ENCODE results near the gene FOXP2. TPM values are rescaled to one million over a fixed set of nuclear protein-coding genes. Genes with fewer than 3 reads are reported as not detected.

The FOXP2 gene
- total and polyA plus RNA-seq, 10 of the 15 experiments (the other 5 are each of a cell fraction or from before 2014, with no cell fraction given) = 0.99 to 2.5 (median 1.8) TPM

DNA sequence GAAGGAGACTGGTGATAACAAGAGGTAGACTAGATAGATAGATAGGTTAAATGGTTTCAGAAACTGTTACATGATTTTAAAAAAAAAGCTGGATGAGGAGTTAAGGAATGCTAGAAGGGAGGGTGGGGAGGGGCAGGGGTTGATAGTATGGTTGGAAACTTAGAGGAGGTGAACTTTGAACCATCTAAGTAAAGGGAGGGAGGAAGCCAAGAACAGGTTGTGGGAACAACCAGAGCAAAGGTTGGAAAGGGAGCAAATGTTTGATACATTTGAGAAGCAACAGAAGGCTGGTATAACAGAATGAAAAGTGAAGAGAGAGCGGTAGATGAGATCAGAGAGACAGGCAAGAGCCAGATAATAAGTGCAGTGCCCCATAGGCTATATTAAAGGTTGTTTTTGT is 224.8 kb downstream of the FOXP2 start:
- DNase-seq (ENCODE audit: low read depth, low spot score) (no peak), ATAC-seq (peak; percentile 44), FAIRE-seq (no peak)
- no peaks in the 10 kb centered on the region for H3K27me3 ChIP-seq (replicated peaks in 1 of 2; ENCODE audit: control insufficient read depth in 2 of 2, insufficient read depth in 2 of 2, low read length in 1 of 2)
- TF ChIP-seq MYB (IDR thresholded peaks at IDR 0.05; ENCODE audit: borderline replicate concordance, low read depth, low read length) (no peak), MEF2B (IDR thresholded peaks at IDR 0.05; ENCODE audit: partially characterized antibody, poor library complexity, severe bottlenecking) (no peak)
- ChIA-PET SMC1A (ENCODE audit: uncharacterized antibody, unreplicated experiment) (no interaction called here), POLR2A (no interaction called here), RAD21 (ENCODE audit: unreplicated experiment) (interaction anchor here (0.7 to 1.8 kb wide), 2 partner anchors 8 to 22 kb away, joined by 3 to 5 read pairs; no protein-coding TSS in a partner anchor), CTCF (no interaction called here)
- H4K20me1 ChIP-seq (ENCODE audit: control insufficient read depth, insufficient read depth) = no peaks in the 10 kb centered on the region
- in situ Hi-C loops (cut with MboI) = no loop called here
- no peaks in the 10 kb centered on the region for H3K79me2 ChIP-seq (ENCODE audit: control insufficient read depth, insufficient read depth, low read length)
- no peak overlapping the region for H3K4me2 ChIP-seq (ENCODE audit: control insufficient read depth, insufficient read depth)
- H3K4me3 ChIP-seq = no peak overlapping the region
- no peak overlapping the region for H3K27ac ChIP-seq (ENCODE audit: control insufficient read depth, insufficient read depth)
- H2AFZ ChIP-seq (ENCODE audit: control insufficient read depth, low read depth, low read length) = no peak overlapping the region
- H3K4me1 ChIP-seq (ENCODE audit: control insufficient read depth, insufficient read depth, low read length) = no peaks in the 10 kb centered on the region
- H3K36me3 ChIP-seq (ENCODE audit: control insufficient read depth in 2 of 2, insufficient read depth in 2 of 2, low read length in 1 of 2) = no peaks in the 10 kb centered on the region
- H3K9me3 ChIP-seq (replicated peaks; ENCODE audit: control insufficient read depth, insufficient read depth, low read length) = no peaks in the 10 kb centered on the region
- intact Hi-C loops (cut with micrococcal nuclease; ENCODE audit: unreplicated experiment) = no loop called here
- WGBS (ENCODE audit: insufficient coverage, insufficient replicate concordance, low lambda C conversion rate, missing lambda C conversion rate) = 37% methylated on average over 1 of the region's 1 CpG
- no TSS peak for BruUV-seq (replicated peaks)
- H3K9ac ChIP-seq (ENCODE audit: control insufficient read depth, insufficient read depth, low read length) = no peak overlapping the region

DNA sequence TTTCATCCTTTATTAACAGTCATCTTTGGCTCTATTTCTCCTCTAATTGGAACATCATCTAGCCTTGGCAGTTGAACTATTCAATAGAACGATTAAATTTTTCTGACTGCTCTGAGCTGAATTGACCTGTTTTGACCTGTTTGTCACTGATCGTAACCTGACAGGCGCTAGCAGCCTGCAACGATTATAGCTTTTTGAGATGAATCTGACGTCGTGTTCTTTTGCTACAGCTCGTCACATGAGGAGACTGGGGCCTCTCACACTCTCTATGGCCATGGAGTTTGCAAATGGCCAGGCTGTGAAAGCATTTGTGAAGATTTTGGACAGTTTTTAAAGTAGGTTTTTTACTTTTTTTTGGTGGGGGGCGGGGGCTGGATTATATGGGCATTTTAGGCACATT is 229.8 kb downstream of the FOXP2 start:
- no peak overlapping the region for H3K27ac ChIP-seq (ENCODE audit: control insufficient read depth, insufficient read depth)
- ChIA-PET POLR2A (no interaction called here), RAD21 (ENCODE audit: unreplicated experiment) (interaction anchor here (1.1 kb wide), 1 partner anchor 9 kb away, joined by 3 read pairs; no protein-coding TSS in a partner anchor), CTCF (no interaction called here), SMC1A (ENCODE audit: uncharacterized antibody, unreplicated experiment) (interaction anchor here (1.1 to 4.0 kb wide), 3 partner anchors 9 to 18 kb away, joined by 4 to 26 read pairs (median 5); no protein-coding TSS in a partner anchor)
- DNase-seq (ENCODE audit: low read depth, low spot score) (no peak), FAIRE-seq (no peak), ATAC-seq (no peak)
- H2AFZ ChIP-seq (ENCODE audit: control insufficient read depth, low read depth, low read length) = no peak overlapping the region
- intact Hi-C loops (cut with micrococcal nuclease; ENCODE audit: unreplicated experiment) = no loop called here
- H3K4me3 ChIP-seq = no peak overlapping the region
- in situ Hi-C loops (cut with MboI) = no loop called here
- no peaks in the 10 kb centered on the region for H3K9me3 ChIP-seq (replicated peaks; ENCODE audit: control insufficient read depth, insufficient read depth, low read length)
- WGBS (ENCODE audit: insufficient coverage, insufficient replicate concordance, low lambda C conversion rate, missing lambda C conversion rate) = 68% methylated on average over 8 of the region's 8 CpGs
- H3K36me3 ChIP-seq (ENCODE audit: control insufficient read depth in 2 of 2, insufficient read depth in 2 of 2, low read length in 1 of 2) = no peaks in the 10 kb centered on the region
- no TSS peak for BruUV-seq (replicated peaks)
- H3K79me2 ChIP-seq (ENCODE audit: control insufficient read depth, insufficient read depth, low read length) = no peaks in the 10 kb centered on the region
- H3K9ac ChIP-seq (ENCODE audit: control insufficient read depth, insufficient read depth, low read length) = no peak overlapping the region
- H3K4me2 ChIP-seq (ENCODE audit: control insufficient read depth, insufficient read depth) = no peak overlapping the region
- H3K27me3 ChIP-seq (replicated peaks in 1 of 2; ENCODE audit: control insufficient read depth in 2 of 2, insufficient read depth in 2 of 2, low read length in 1 of 2) = no peaks in the 10 kb centered on the region
- no peaks in the 10 kb centered on the region for H3K4me1 ChIP-seq (ENCODE audit: control insufficient read depth, insufficient read depth, low read length)
- H4K20me1 ChIP-seq (ENCODE audit: control insufficient read depth, insufficient read depth) = no peaks in the 10 kb centered on the region
- TF ChIP-seq NFYB (IDR thresholded peaks at IDR 0.05; ENCODE audit: insufficient read depth, low read depth, low read length) = no peak
- TF ChIP-seq MXI1 (IDR thresholded peaks at IDR 0.05; ENCODE audit: low read depth, low read length) = no peak
- TF ChIP-seq ATF7 (IDR thresholded peaks at IDR 0.05; ENCODE audit: low read depth) = no peak
- TF ChIP-seq SUPT20H (IDR thresholded peaks at IDR 0.05; ENCODE audit: borderline replicate concordance, control insufficient read depth, low read depth, low read length) = no peak
- no peak for TF ChIP-seq RAD21 (IDR thresholded peaks at IDR 0.05; ENCODE audit: insufficient read depth, low read depth, low read length)
- TF ChIP-seq NFIC (IDR thresholded peaks at IDR 0.05; ENCODE audit: low read depth, low read length) = no peak
- TF ChIP-seq SMARCA5 (IDR thresholded peaks at IDR 0.05) = no peak
- TF ChIP-seq SMAD1 (IDR thresholded peaks at IDR 0.05; ENCODE audit: low read depth, partially characterized antibody) = no peak
- no peak for TF ChIP-seq ZNF207 (IDR thresholded peaks at IDR 0.05; ENCODE audit: borderline replicate concordance)
- no peak for TF ChIP-seq ZZZ3 (IDR thresholded peaks at IDR 0.05; ENCODE audit: control insufficient read depth, insufficient read length, low read depth)
- TF ChIP-seq MEF2B (IDR thresholded peaks at IDR 0.05; ENCODE audit: partially characterized antibody, poor library complexity, severe bottlenecking) = no peak
- TF ChIP-seq IRF4 (IDR thresholded peaks at IDR 0.05; ENCODE audit: low read depth, low read length) = no peak
- TF ChIP-seq, protein P1, sequence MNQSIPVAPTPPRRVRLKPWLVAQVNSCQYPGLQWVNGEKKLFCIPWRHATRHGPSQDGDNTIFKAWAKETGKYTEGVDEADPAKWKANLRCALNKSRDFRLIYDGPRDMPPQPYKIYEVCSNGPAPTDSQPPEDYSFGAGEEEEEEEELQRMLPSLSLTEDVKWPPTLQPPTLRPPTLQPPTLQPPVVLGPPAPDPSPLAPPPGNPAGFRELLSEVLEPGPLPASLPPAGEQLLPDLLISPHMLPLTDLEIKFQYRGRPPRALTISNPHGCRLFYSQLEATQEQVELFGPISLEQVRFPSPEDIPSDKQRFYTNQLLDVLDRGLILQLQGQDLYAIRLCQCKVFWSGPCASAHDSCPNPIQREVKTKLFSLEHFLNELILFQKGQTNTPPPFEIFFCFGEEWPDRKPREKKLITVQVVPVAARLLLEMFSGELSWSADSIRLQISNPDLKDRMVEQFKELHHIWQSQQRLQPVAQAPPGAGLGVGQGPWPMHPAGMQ (IDR thresholded peaks at IDR 0.05; ENCODE audit: borderline replicate concordance) = no peak
- TF ChIP-seq MYB (IDR thresholded peaks at IDR 0.05; ENCODE audit: borderline replicate concordance, low read depth, low read length) = no peak

Data from GM12878 (cell line).